Tibial nerve (tissue), 4 donors: ENCODE results near the gene SEPTIN5. TPM values are rescaled to one million over a fixed set of nuclear protein-coding genes. Genes with fewer than 3 reads are reported as not detected.

ENCODE experiments used
- DNase-seq, 2 donors: peaks; one replicate each; pipeline ENCODE4 v3.0.0-alpha.2; 2019; ENCODE audit warnings: low spot score in 2 of 2
- H3K27ac ChIP-seq, 4 donors: fragments of 200-600 bp; sonication (generic) in 3 of 4; one replicate each; pipeline ENCODE4 v1.5.1; 2017 to 2019; ENCODE audit warnings: mild to moderate bottlenecking in 1 of 4
- H3K27me3 ChIP-seq, 2 donors: fragments of 200-600 bp; sonication (generic) in 1 of 2; one replicate each; pipeline versions ENCODE4 v1.5.1 to v1.6.0; 2017 to 2019
- H3K36me3 ChIP-seq, 3 donors: fragments of 200-600 bp; sonication (generic); one replicate each; pipeline ENCODE4 v1.5.1; 2018 to 2019
- H3K4me1 ChIP-seq, 4 donors: fragments of 200-600 bp; sonication (generic) in 3 of 4; one replicate each; pipeline ENCODE4 v1.5.1; 2017 to 2019
- H3K4me3 ChIP-seq, 4 donors: fragments of 200-600 bp; sonication (generic) in 3 of 4; one replicate each; pipeline ENCODE4 v1.5.1; 2017 to 2019; ENCODE audit warnings: mild to moderate bottlenecking in 1 of 4, moderate library complexity in 1 of 4
- H3K9me3 ChIP-seq, 4 donors: fragments of 200-600 bp; sonication (generic) in 3 of 4; one replicate each; pipeline ENCODE4 v1.5.1; 2017 to 2019
- EP300 ChIP-seq, 2 donors: sonication (generic); formaldehyde crosslinking; IDR thresholded peaks; one replicate each; pipeline ENCODE4 v1.6.1; 2017; ENCODE audit warnings: antibody characterized with exemption in 2 of 2, mild to moderate bottlenecking in 1 of 2
- POLR2A ChIP-seq, 2 donors: fragments of 450-650 bp; IDR thresholded peaks; one replicate each; pipeline ENCODE4 v1.6.1; 2017; ENCODE audit warnings: antibody characterized with exemption in 2 of 2, mild to moderate bottlenecking in 2 of 2, moderate library complexity in 2 of 2
- WGBS, 2 donors: methylation state at CpG; one replicate each; pipeline ENCODE4 v1.1.5; 2018; 5-methylcytosine and 5-hydroxymethylcytosine counted together
- total RNA-seq, 4 donors: library from RNA; depleted of rRNA; stranded (reverse); fragments of >200 nt; gene quantifications; one replicate each; pipeline ENCODE4 v1.1.0, GENCODE V29; 2016
- TF ChIP-seq, protein P1 (sequence below), 5 experiments: fragments of 200-600 bp in 3 of 5; fragments of 450-650 bp in 2 of 5; sonication (generic) in 3 of 5; IDR thresholded peaks; one replicate each; pipeline ENCODE4 v1.5.1; 2016 to 2019; ENCODE audit warnings: antibody characterized with exemption in 5 of 5, mild to moderate bottlenecking in 3 of 5, moderate library complexity in 2 of 5

SEPTIN5 gene
- total RNA-seq, 4 donors from 2014 or later: 11.4 to 29.1 (median 25.2) TPM

DNA sequence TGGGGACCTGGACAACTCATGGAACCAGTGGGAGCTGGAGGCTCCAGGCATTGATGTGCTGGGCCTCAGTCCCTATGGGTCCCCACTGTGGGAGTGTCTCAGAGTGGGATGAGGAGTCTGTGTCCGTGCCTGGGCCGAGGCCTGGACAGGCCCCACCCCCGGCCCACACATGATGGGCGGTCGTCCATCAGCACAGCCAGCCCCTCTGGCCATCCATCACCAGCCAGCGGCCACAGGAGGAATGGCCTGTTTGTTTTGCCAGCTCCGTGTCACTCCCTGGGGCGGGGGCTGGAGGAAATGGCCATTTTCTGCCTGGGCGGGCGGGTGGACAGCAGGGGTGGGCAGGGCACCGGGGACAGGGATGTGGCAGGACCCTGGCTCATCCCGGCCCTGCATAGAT, 33.2 kb downstream of the SEPTIN5 start:
- H3K4me3 ChIP-seq: no peak overlapping the region
- WGBS, 2 donors: 74 to 83% methylated on average over 1 to 7 of the region's 12 CpGs
- no peaks in the 10 kb centered on the region for H3K9me3 ChIP-seq
- H3K36me3 ChIP-seq: no peaks in the 10 kb centered on the region
- no peaks in the 10 kb centered on the region for H3K4me1 ChIP-seq
- no peaks in the 10 kb centered on the region for H3K27me3 ChIP-seq
- TF ChIP-seq EP300 (IDR thresholded peaks at IDR 0.05): no peak
- no peak for TF ChIP-seq POLR2A (IDR thresholded peaks at IDR 0.05)
- TF ChIP-seq, protein P1, sequence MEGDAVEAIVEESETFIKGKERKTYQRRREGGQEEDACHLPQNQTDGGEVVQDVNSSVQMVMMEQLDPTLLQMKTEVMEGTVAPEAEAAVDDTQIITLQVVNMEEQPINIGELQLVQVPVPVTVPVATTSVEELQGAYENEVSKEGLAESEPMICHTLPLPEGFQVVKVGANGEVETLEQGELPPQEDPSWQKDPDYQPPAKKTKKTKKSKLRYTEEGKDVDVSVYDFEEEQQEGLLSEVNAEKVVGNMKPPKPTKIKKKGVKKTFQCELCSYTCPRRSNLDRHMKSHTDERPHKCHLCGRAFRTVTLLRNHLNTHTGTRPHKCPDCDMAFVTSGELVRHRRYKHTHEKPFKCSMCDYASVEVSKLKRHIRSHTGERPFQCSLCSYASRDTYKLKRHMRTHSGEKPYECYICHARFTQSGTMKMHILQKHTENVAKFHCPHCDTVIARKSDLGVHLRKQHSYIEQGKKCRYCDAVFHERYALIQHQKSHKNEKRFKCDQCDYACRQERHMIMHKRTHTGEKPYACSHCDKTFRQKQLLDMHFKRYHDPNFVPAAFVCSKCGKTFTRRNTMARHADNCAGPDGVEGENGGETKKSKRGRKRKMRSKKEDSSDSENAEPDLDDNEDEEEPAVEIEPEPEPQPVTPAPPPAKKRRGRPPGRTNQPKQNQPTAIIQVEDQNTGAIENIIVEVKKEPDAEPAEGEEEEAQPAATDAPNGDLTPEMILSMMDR (IDR thresholded peaks at IDR 0.05): no peak
- no peak overlapping the region for H3K27ac ChIP-seq
- no peak for DNase-seq

GRCh38 chr22:19748139-19748538, 33.8 kb downstream of the SEPTIN5 start:
- Histone ChIP-seq H3K4me3 (no peak overlapping the region), H3K4me1 (no peaks in the 10 kb centered on the region), H3K9me3 (no peaks in the 10 kb centered on the region), H3K36me3 (no peaks in the 10 kb centered on the region), H3K27me3 (no peaks in the 10 kb centered on the region), H3K27ac (no peak overlapping the region)
- 70 to 74% methylated on average over 3 to 4 of the region's 4 CpGs for WGBS, 2 donors
- no peak for DNase-seq
- TF ChIP-seq EP300 (IDR thresholded peaks at IDR 0.05) (no peak), POLR2A (IDR thresholded peaks at IDR 0.05) (no peak)
- TF ChIP-seq, protein P1 (IDR thresholded peaks at IDR 0.05): no peak

- WGBS, 2 donors: 59 to 60% methylated on average over 5 to 11 of the region's 15 CpGs
Measured at GRCh38 chr22:19748991-19749664, 34.8 kb downstream of the SEPTIN5 start.

GRCh38 chr22:19749876-19750275, 35.6 kb downstream of the SEPTIN5 start:
- 81 to 84% methylated on average over 7 to 11 of the region's 12 CpGs for WGBS, 2 donors
- Histone ChIP-seq H3K9me3 (no peaks in the 10 kb centered on the region), H3K36me3 (no peaks in the 10 kb centered on the region), H3K27ac (no peak overlapping the region), H3K27me3 (peaks cover 0 to 15% of the 10 kb centered on the region in 2 donors), H3K4me3 (no peak overlapping the region), H3K4me1 (peaks cover 0 to 5% (median 0%) of the 10 kb centered on the region in 4 donors)
- DNase-seq: no peak
- TF ChIP-seq, protein P1 (IDR thresholded peaks at IDR 0.05): no peak
- no peak for TF ChIP-seq EP300 (IDR thresholded peaks at IDR 0.05)
- no peak for TF ChIP-seq POLR2A (IDR thresholded peaks at IDR 0.05)

More at GRCh38 chr22:19748991-19749664, 34.8 kb downstream of the SEPTIN5 start:
- TF ChIP-seq POLR2A (IDR thresholded peaks at IDR 0.05) (no peak), EP300 (IDR thresholded peaks at IDR 0.05) (no peak)
- TF ChIP-seq, protein P1 (IDR thresholded peaks at IDR 0.05): no peak
- DNase-seq: no peak
- no peaks in the 10 kb centered on the region for H3K9me3 ChIP-seq
- H3K27me3 ChIP-seq: peaks cover 0 to 7% of the 10 kb centered on the region in 2 donors
- H3K4me1 ChIP-seq: no peaks in the 10 kb centered on the region
- H3K4me3 ChIP-seq: no peak overlapping the region
- H3K27ac ChIP-seq: no peak overlapping the region
- H3K36me3 ChIP-seq: no peaks in the 10 kb centered on the region
